Endothelial cell of umbilical vein (primary cell): ENCODE measurements around the gene PHLPP1.
A peak's percentile ranks its signal among the peaks of the same experiment; 100 is the strongest.

ENCODE experiments used
- CTCF ChIP-seq, 2 donors: IDR thresholded peaks; 1 replicate in 1 of 2; 2 replicates in 1 of 2; pipeline ENCODE4 v1.5.1; 2011; ENCODE audit warnings: low read length in 2 of 2, mild to moderate bottlenecking in 2 of 2, moderate library complexity in 2 of 2, control low read depth in 1 of 2, inconsistent platforms in 1 of 2, low read depth in 1 of 2; ENCODE audit not compliant: insufficient read depth in 1 of 2; ENCODE audit errors: extremely low read depth in 1 of 2
- EZH2 ChIP-seq: IDR thresholded peaks from 2 replicates; pipeline ENCODE4 v1.6.1; 2012; ENCODE audit warnings: borderline replicate concordance, low read depth, mild to moderate bottlenecking, moderate library complexity, low read length, inconsistent platforms; ENCODE audit not compliant: severe bottlenecking
- JUN ChIP-seq: IDR thresholded peaks from 2 replicates; pipeline ENCODE4 v1.6.1; 2011; ENCODE audit warnings: borderline replicate concordance, low read depth; ENCODE audit not compliant: insufficient read length, insufficient read depth
- MAX ChIP-seq: IDR thresholded peaks from 2 replicates; pipeline ENCODE4 v1.6.1; 2011; ENCODE audit not compliant: insufficient read depth, insufficient read length
- MYC ChIP-seq: IDR thresholded peaks from one replicate; pipeline ENCODE4 v1.6.1; 2011; ENCODE audit warnings: mild to moderate bottlenecking, low read depth, low read length
- POLR2A ChIP-seq: IDR thresholded peaks from 2 replicates; pipeline ENCODE4 v1.6.1; 2012; ENCODE audit warnings: low read depth, mild to moderate bottlenecking, control low read depth, low read length
- POLR2AphosphoS5 ChIP-seq: IDR thresholded peaks from 2 replicates; pipeline ENCODE4 v1.6.1; 2012; ENCODE audit warnings: low read depth, mild to moderate bottlenecking, control low read depth, low read length, moderate library complexity; ENCODE audit not compliant: insufficient read depth

- TF ChIP-seq CTCF (IDR thresholded peaks at IDR 0.05; ENCODE audit: extremely low read depth in 1 of 2, insufficient read depth in 1 of 2, low read depth in 1 of 2, low read length in 2 of 2) (peak in 1 of 2 donors; percentile 19), POLR2A (peak; percentile 47), JUN (peak; percentile 41), EZH2 (no peak), POLR2AphosphoS5 (peak; percentile 65), MYC (no peak), MAX (no peak)
Observed at GRCh38 chr18:62877411-62878221, 162.3 kb downstream of the PHLPP1 start.
